Loucy (cell line): ENCODE measurements around the gene C1orf122.

Experiments used
- H2AFZ ChIP-seq: fragments of 200-600 bp; sonication (generic); 2 replicates; pipeline ENCODE4 v1.6.0; 2016; ENCODE audit warnings: antibody characterized with exemption, mild to moderate bottlenecking, low read length, moderate library complexity
- H3F3A ChIP-seq: fragments of 200-600 bp; 2 replicates; pipeline ENCODE4 v1.6.0; 2016; ENCODE audit warnings: antibody characterized with exemption, low read depth, mild to moderate bottlenecking
- H3K27me3 ChIP-seq: fragments of 200-600 bp; sonication (generic); 2 replicates; pipeline ENCODE4 v1.6.1; 2014; ENCODE audit warnings: low read length, mild to moderate bottlenecking; ENCODE audit not compliant: insufficient read depth, poor library complexity, severe bottlenecking
- H3K36me3 ChIP-seq: fragments of 200-600 bp; sonication (generic); 2 replicates; pipeline ENCODE4 v1.6.1; 2016; ENCODE audit warnings: low read length; ENCODE audit not compliant: insufficient read depth
- H3K4me1 ChIP-seq: fragments of 200-600 bp; sonication (generic); 2 replicates; pipeline ENCODE4 v1.5.1; 2014; ENCODE audit warnings: low read length, mild to moderate bottlenecking; ENCODE audit not compliant: insufficient read depth, poor library complexity, severe bottlenecking
- H3K4me2 ChIP-seq: fragments of 200-600 bp; sonication (generic); 2 replicates; pipeline ENCODE4 v1.6.0; 2014; ENCODE audit warnings: antibody characterized with exemption, low read length, low read depth, mild to moderate bottlenecking; ENCODE audit not compliant: poor library complexity, severe bottlenecking
- H3K4me3 ChIP-seq: fragments of 200-600 bp; sonication (generic); 2 replicates; pipeline ENCODE4 v1.5.1; 2014; ENCODE audit warnings: low read length, mild to moderate bottlenecking, mixed read lengths; ENCODE audit not compliant: poor library complexity, severe bottlenecking
- H3K79me2 ChIP-seq: fragments of 200-600 bp; sonication (generic); 2 replicates; pipeline ENCODE4 v1.6.1; 2014; ENCODE audit warnings: low read length; ENCODE audit not compliant: insufficient read depth
- H3K9ac ChIP-seq: fragments of 200-600 bp; sonication (generic); 2 replicates; pipeline ENCODE4 v1.6.0; 2014; ENCODE audit warnings: mild to moderate bottlenecking, low read depth, low read length, moderate library complexity; ENCODE audit not compliant: poor library complexity, severe bottlenecking
- H3K9me2 ChIP-seq: fragments of 200-600 bp; sonication (generic); replicated peaks from 2 replicates; pipeline ENCODE4 v1.6.1; 2016; ENCODE audit warnings: low read depth, low read length, mixed read lengths
- H3K9me3 ChIP-seq: fragments of 200-600 bp; sonication (generic); 2 replicates; pipeline ENCODE4 v1.6.1; 2014; ENCODE audit warnings: mild to moderate bottlenecking, antibody characterized with exemption, low read length, low read depth; ENCODE audit not compliant: insufficient read depth
- H4K20me1 ChIP-seq: fragments of 200-600 bp; sonication (generic); 2 replicates; pipeline ENCODE4 v1.6.0; 2014; ENCODE audit warnings: antibody characterized with exemption, low read length, mild to moderate bottlenecking; ENCODE audit not compliant: insufficient read depth, poor library complexity, severe bottlenecking
- CTCF ChIP-seq: fragments of 200-600 bp; sonication (generic); conservative IDR thresholded peaks from 2 replicates; pipeline ENCODE4 v1.5.1; 2014; ENCODE audit warnings: mild to moderate bottlenecking, antibody characterized with exemption, low read length
- EZH2phosphoT487 ChIP-seq: fragments of 200-600 bp; IDR thresholded peaks from 2 replicates; pipeline ENCODE4 v1.6.1; 2018; ENCODE audit warnings: antibody characterized with exemption, mild to moderate bottlenecking, moderate library complexity, borderline replicate concordance

Gene C1orf122

GRCh38 chr1:37792943-37793686 lies 14.5 kb upstream of the C1orf122 start:
- H4K20me1 ChIP-seq: peaks cover 12% of the 10 kb centered on the region
- H3K79me2 ChIP-seq: peaks cover 16% of the 10 kb centered on the region
- no peaks in the 10 kb centered on the region for H3K36me3 ChIP-seq
- H3K4me1 ChIP-seq: no peaks in the 10 kb centered on the region
- H3K27me3 ChIP-seq: no peaks in the 10 kb centered on the region
- H3K9me3 ChIP-seq: no peaks in the 10 kb centered on the region
- TF ChIP-seq CTCF (no peak), EZH2phosphoT487 (no peak)
- no peaks in the 10 kb centered on the region for H3K9me2 ChIP-seq
- H3K4me2 ChIP-seq: peak overlapping the region; percentile 26
- no peak overlapping the region for H3K9ac ChIP-seq
- H3F3A ChIP-seq: no peaks in the 10 kb centered on the region
- H3K4me3 ChIP-seq: peak overlapping the region; percentile 52
- H2AFZ ChIP-seq: no peak overlapping the region

GRCh38 chr1:37793773-37794371 lies 13.7 kb upstream of the C1orf122 start, which contains the start of gene MANEAL:
TSS of gene MANEAL (plus strand) at chr1:37793847. CDS start at chr1:37794183, 336 bp downstream.
- TF ChIP-seq CTCF (no peak), EZH2phosphoT487 (no peak)
- Histone ChIP-seq H3K4me2 (peak within 1 kb of the TSS; percentile 61), H3K27me3 (no peaks in the 10 kb centered on the region), H3K4me1 (no peaks in the 10 kb centered on the region), H3K9me3 (no peaks in the 10 kb centered on the region), H3K79me2 (peaks cover 16% of the 10 kb centered on the region), H2AFZ (peak within 1 kb of the TSS; percentile 67; the same call in 1 of the 2 replicates), H3K9ac (peak within 1 kb of the TSS; percentile 54), H3K9me2 (no peaks in the 10 kb centered on the region), H3F3A (no peaks in the 10 kb centered on the region), H3K4me3 (peak within 1 kb of the TSS; percentile 69), H3K36me3 (no peaks in the 10 kb centered on the region), H4K20me1 (peaks cover 12% of the 10 kb centered on the region)

- Histone ChIP-seq H4K20me1 (peaks cover 12% of the 10 kb centered on the region), H3K9me3 (no peaks in the 10 kb centered on the region), H3K9ac (peak overlapping the region; percentile 54), H3K4me2 (peak overlapping the region; percentile 61), H3K36me3 (peaks cover 6% of the 10 kb centered on the region; the same call in 1 of the 2 replicates), H3K79me2 (peaks cover 16% of the 10 kb centered on the region), H3K4me1 (no peaks in the 10 kb centered on the region), H3F3A (no peaks in the 10 kb centered on the region), H3K27me3 (no peaks in the 10 kb centered on the region), H2AFZ (no peak overlapping the region), H3K9me2 (no peaks in the 10 kb centered on the region), H3K4me3 (peak overlapping the region; percentile 68)
- TF ChIP-seq CTCF (no peak), EZH2phosphoT487 (no peak)
Measured at GRCh38 chr1:37794372-37795339, 12.9 kb upstream of the C1orf122 start.
